Smooth muscle cell (in vitro differentiated cells): ENCODE measurements around the gene VPS33B. TPM values are rescaled to one million over a fixed set of nuclear protein-coding genes. Genes with fewer than 3 reads are reported as not detected.

Experiments used
- DNase-seq: peaks from one replicate; lab custom pipeline; 2025; ENCODE audit not compliant: unreplicated experiment; lab: John Stamatoyannopoulos, UW
- H2AFZ ChIP-seq: fragments of 200-600 bp; sonication (generic); 2 replicates; pipeline ENCODE4 v1.6.0; 2016; ENCODE audit warnings: antibody characterized with exemption, low read depth, mild to moderate bottlenecking
- H3F3A ChIP-seq: fragments of 200-600 bp; sonication (generic); 2 replicates; pipeline ENCODE4 v1.6.0; 2017; ENCODE audit warnings: antibody characterized with exemption, low read depth
- H3K27ac ChIP-seq: fragments of 200-600 bp; sonication (generic); 2 replicates; pipeline ENCODE4 v1.5.1; 2016; ENCODE audit warnings: low read depth, mild to moderate bottlenecking
- H3K27me3 ChIP-seq: fragments of 200-600 bp; sonication (generic); 2 replicates; pipeline ENCODE4 v1.6.1; 2016; ENCODE audit warnings: low read depth, mild to moderate bottlenecking
- H3K36me3 ChIP-seq: fragments of 200-600 bp; sonication (generic); 2 replicates; pipeline ENCODE4 v1.5.1; 2016; ENCODE audit warnings: low read depth
- H3K4me1 ChIP-seq: fragments of 200-600 bp; sonication (generic); 2 replicates; pipeline ENCODE4 v1.5.1; 2016; ENCODE audit warnings: low read depth
- H3K4me2 ChIP-seq: fragments of 200-600 bp; sonication (generic); 2 replicates; pipeline ENCODE4 v1.6.0; 2016; ENCODE audit warnings: mild to moderate bottlenecking
- H3K4me3 ChIP-seq: fragments of 200-600 bp; sonication (generic); 2 replicates; pipeline ENCODE4 v1.5.1; 2016; ENCODE audit warnings: mild to moderate bottlenecking
- H3K79me2 ChIP-seq: fragments of 200-600 bp; sonication (generic); 2 replicates; pipeline ENCODE4 v1.6.0; 2016; ENCODE audit warnings: low read depth, mild to moderate bottlenecking
- H3K9ac ChIP-seq: fragments of 200-600 bp; sonication (generic); 2 replicates; pipeline ENCODE4 v1.6.0; 2016; ENCODE audit warnings: low read depth
- H3K9me3 ChIP-seq: fragments of 200-600 bp; sonication (generic); replicated peaks from 2 replicates; pipeline ENCODE4 v1.5.1; 2016; ENCODE audit warnings: low read depth
- H4K20me1 ChIP-seq: fragments of 200-600 bp; sonication (generic); 2 replicates; pipeline ENCODE4 v1.6.0; 2016; ENCODE audit warnings: low read depth
- WGBS: methylation state at CpG from one replicate; pipeline ENCODE4 v1.1.7; 2016; ENCODE audit warnings: low lambda C conversion rate; 5-methylcytosine and 5-hydroxymethylcytosine counted together
- polyA plus RNA-seq: library from polyadenylated mRNA; unstranded; fragments of >200 nt; fragmentation: Nextera tagmentation; extraction: Ambion mirVana; gene quantifications from 2 replicates; pipeline ENCODE4 v1.2.1, GENCODE V29; 2016
- total RNA-seq: library from RNA; depleted of rRNA; stranded (reverse); fragments of >200 nt; gene quantifications from 2 replicates; pipeline ENCODE4 v1.2.3, GENCODE V29; 2014
- TF ChIP-seq, protein P1 (sequence below): fragments of 200-600 bp; sonication (generic); IDR thresholded peaks from 2 replicates; pipeline ENCODE4 v1.5.1; 2017; ENCODE audit warnings: borderline replicate concordance, mild to moderate bottlenecking, antibody characterized with exemption; ENCODE audit not compliant: insufficient read depth, poor library complexity, severe bottlenecking

VPS33B gene
- total and polyA plus RNA-seq, 2 experiments from 2014 or later, result 9.4 to 12.4 TPM

DNA sequence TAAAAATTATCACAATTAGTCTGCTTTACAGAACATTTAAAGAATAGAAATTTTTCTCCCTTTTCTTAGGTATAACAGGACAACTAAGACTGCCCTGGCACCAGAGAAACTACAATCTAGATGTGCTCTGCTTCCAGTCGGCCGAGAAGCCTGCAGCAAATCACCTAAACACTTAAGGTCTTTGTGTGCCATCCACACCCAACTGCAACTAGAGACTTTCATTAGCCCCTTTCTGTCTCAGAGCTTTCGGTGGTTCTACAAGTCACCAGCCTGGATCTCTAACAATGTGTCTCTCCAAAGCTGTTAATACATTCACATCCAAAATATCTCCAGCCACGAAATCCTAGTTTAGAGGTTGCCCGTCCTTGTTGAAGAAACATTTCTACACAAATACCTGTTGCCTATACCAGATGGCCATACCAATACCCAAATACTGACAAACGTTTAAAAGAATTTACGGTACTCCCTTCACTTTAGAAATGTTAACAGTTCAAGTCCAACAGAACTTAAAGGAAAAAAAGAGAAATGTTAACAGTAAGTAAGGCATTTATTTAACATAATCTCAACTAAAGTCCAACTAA, 34.7 kb downstream of the VPS33B start:
- TF ChIP-seq, protein P1, sequence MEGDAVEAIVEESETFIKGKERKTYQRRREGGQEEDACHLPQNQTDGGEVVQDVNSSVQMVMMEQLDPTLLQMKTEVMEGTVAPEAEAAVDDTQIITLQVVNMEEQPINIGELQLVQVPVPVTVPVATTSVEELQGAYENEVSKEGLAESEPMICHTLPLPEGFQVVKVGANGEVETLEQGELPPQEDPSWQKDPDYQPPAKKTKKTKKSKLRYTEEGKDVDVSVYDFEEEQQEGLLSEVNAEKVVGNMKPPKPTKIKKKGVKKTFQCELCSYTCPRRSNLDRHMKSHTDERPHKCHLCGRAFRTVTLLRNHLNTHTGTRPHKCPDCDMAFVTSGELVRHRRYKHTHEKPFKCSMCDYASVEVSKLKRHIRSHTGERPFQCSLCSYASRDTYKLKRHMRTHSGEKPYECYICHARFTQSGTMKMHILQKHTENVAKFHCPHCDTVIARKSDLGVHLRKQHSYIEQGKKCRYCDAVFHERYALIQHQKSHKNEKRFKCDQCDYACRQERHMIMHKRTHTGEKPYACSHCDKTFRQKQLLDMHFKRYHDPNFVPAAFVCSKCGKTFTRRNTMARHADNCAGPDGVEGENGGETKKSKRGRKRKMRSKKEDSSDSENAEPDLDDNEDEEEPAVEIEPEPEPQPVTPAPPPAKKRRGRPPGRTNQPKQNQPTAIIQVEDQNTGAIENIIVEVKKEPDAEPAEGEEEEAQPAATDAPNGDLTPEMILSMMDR, result no peak
- WGBS, result 64% methylated on average over 7 of the region's 7 CpGs
- DNase-seq, result no peak
- peak overlapping the region; percentile 48 for H2AFZ ChIP-seq
- no peaks in the 10 kb centered on the region for H3K9me3 ChIP-seq
- H3K27me3 ChIP-seq, result no peaks in the 10 kb centered on the region
- H3F3A ChIP-seq, result no peaks in the 10 kb centered on the region
- H4K20me1 ChIP-seq, result no peaks in the 10 kb centered on the region
- H3K4me3 ChIP-seq, result no peak overlapping the region
- peaks cover 86% of the 10 kb centered on the region for H3K79me2 ChIP-seq
- no peak overlapping the region for H3K9ac ChIP-seq
- no peaks in the 10 kb centered on the region for H3K36me3 ChIP-seq
- peak overlapping the region; percentile 15 for H3K27ac ChIP-seq
- H3K4me2 ChIP-seq, result peak overlapping the region; percentile 43
- peaks cover 9% of the 10 kb centered on the region for H3K4me1 ChIP-seq

DNA sequence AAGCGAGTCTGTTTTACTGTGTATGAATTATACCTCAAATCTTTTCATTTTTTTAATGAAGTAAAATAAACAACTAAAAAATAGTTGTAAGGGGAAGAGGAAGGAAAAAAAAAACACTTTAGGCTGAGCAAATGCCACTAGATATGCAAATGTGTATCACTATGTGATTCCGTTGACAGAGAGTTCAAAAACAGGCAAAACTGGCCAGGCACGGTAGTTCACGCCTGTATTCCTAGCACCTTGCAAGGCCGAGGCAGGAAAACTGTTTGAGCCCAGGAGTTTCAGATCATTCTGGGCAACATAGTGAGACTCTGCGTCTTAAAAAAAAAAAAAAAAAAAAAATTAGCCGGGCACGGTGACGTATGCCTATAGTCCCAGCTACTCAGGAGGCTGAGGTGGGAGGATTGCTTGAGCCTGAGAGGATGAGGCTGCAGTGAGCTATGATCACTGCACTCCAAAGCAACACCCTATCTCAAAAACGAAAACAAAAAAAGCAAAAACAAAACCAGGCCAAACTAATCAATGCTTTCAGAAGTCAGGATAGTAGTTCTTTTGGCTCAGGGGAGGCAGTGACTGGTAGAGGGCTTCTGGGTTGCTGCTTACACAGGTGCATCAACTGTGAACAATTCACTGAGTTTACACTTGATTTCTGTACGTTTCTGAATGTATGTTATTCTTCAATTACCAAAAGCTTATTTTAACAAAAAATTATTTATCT, 35.4 kb downstream of the VPS33B start:
- Histone ChIP-seq H4K20me1 (no peaks in the 10 kb centered on the region), H3K4me1 (peaks cover 9% of the 10 kb centered on the region), H3K4me2 (no peak overlapping the region), H3K9me3 (no peaks in the 10 kb centered on the region), H3K79me2 (peaks cover 79% of the 10 kb centered on the region), H2AFZ (peak overlapping the region; percentile 48), H3F3A (no peaks in the 10 kb centered on the region), H3K27me3 (no peaks in the 10 kb centered on the region), H3K36me3 (no peaks in the 10 kb centered on the region), H3K9ac (no peak overlapping the region), H3K27ac (no peak overlapping the region), H3K4me3 (no peak overlapping the region)
- DNase-seq, result no peak
- TF ChIP-seq, protein P1, result no peak
- WGBS, result 83% methylated on average over 11 of the region's 11 CpGs

DNA sequence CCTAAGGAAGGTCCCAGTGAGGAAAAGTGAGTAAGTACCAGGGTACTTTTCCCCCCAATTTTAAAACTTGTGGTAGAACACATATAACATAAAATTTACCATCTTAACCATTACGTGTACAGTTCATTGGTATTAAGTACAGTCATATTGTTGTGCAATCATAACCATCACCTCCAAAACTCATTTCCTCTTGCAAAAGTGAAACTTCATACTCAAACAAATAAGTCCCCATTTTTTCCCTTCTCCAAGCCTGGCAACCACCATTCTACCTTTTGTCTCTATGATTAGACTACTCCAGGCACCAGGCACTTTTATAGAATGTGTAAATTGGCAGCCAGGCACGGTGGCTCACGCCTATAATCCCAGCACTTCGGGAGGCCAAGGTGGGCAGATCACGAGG, 40.3 kb downstream of the VPS33B start:
- Histone ChIP-seq H3K27me3 (no peaks in the 10 kb centered on the region), H4K20me1 (no peaks in the 10 kb centered on the region), H3K36me3 (no peaks in the 10 kb centered on the region), H3K4me2 (no peak overlapping the region), H3K9me3 (no peaks in the 10 kb centered on the region), H3K4me1 (no peaks in the 10 kb centered on the region), H3K9ac (no peak overlapping the region), H2AFZ (no peak overlapping the region), H3K4me3 (no peak overlapping the region), H3K27ac (no peak overlapping the region), H3K79me2 (peaks cover 31% of the 10 kb centered on the region), H3F3A (no peaks in the 10 kb centered on the region)
- TF ChIP-seq, protein P1, result no peak
- no peak for DNase-seq
- 98% methylated on average over 5 of the region's 5 CpGs for whole genome bisulfite sequencing
